HCT116 (cell line): ENCODE results near the gene TP53AIP1.

Experiments
- EZH2 ChIP-seq: fragments of 200-600 bp; sonication (generic); IDR thresholded peaks from 2 replicates; pipeline ENCODE4 v1.6.1; 2017; ENCODE audit warnings: antibody characterized with exemption, mixed run types
- POLR2AphosphoS5 ChIP-seq: IDR thresholded peaks from 2 replicates; pipeline ENCODE4 v1.6.1; 2011; ENCODE audit warnings: mild to moderate bottlenecking, low read depth, low read length, moderate library complexity
- RAD21 ChIP-seq: IDR thresholded peaks from 2 replicates; pipeline ENCODE4 v1.6.1; 2012; ENCODE audit warnings: low read depth, mild to moderate bottlenecking
- REST ChIP-seq: IDR thresholded peaks from 2 replicates; pipeline ENCODE4 v1.6.1; 2012; ENCODE audit warnings: low read depth
- TF ChIP-seq, protein P1 (sequence below), 3 experiments: fragments of 200-600 bp in 1 of 3; sonication (generic) in 1 of 3; IDR thresholded peaks in 2 of 3; conservative IDR thresholded peaks in 1 of 3; 2 replicates each; pipeline ENCODE4 v1.5.1; 2012 to 2017; ENCODE audit warnings: low read depth in 2 of 3, low read length in 2 of 3, antibody characterized with exemption in 1 of 3, borderline replicate concordance in 1 of 3, control low read depth in 1 of 3, mild to moderate bottlenecking in 1 of 3, mixed read lengths in 1 of 3, mixed run types in 1 of 3, moderate library complexity in 1 of 3; ENCODE audit not compliant: insufficient read depth in 1 of 3

- no peak for TF ChIP-seq REST
- no peak for TF ChIP-seq EZH2
- TF ChIP-seq, protein P1, sequence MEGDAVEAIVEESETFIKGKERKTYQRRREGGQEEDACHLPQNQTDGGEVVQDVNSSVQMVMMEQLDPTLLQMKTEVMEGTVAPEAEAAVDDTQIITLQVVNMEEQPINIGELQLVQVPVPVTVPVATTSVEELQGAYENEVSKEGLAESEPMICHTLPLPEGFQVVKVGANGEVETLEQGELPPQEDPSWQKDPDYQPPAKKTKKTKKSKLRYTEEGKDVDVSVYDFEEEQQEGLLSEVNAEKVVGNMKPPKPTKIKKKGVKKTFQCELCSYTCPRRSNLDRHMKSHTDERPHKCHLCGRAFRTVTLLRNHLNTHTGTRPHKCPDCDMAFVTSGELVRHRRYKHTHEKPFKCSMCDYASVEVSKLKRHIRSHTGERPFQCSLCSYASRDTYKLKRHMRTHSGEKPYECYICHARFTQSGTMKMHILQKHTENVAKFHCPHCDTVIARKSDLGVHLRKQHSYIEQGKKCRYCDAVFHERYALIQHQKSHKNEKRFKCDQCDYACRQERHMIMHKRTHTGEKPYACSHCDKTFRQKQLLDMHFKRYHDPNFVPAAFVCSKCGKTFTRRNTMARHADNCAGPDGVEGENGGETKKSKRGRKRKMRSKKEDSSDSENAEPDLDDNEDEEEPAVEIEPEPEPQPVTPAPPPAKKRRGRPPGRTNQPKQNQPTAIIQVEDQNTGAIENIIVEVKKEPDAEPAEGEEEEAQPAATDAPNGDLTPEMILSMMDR (IDR thresholded peaks at IDR 0.05 in 2 of 3, conservative IDR thresholded peaks at IDR 0.05 in 1 of 3; ENCODE audit: borderline replicate concordance in 1 of 3, insufficient read depth in 1 of 3, low read depth in 2 of 3, low read length in 2 of 3), result no peak
- TF ChIP-seq RAD21, result no peak
- TF ChIP-seq POLR2AphosphoS5, result peak; percentile 39
These were observed 34.1 kb downstream of the TP53AIP1 start for GRCh38 chr11:128908391-128909246.
